Measurements from ENCODE around the gene CCDC170.
"Not testable (repeated sequence)": the region's sequence is repeated elsewhere in the genome, so short reads cannot be mapped to it uniquely, and the experiment has no call there.

CCDC170 gene

DNA sequence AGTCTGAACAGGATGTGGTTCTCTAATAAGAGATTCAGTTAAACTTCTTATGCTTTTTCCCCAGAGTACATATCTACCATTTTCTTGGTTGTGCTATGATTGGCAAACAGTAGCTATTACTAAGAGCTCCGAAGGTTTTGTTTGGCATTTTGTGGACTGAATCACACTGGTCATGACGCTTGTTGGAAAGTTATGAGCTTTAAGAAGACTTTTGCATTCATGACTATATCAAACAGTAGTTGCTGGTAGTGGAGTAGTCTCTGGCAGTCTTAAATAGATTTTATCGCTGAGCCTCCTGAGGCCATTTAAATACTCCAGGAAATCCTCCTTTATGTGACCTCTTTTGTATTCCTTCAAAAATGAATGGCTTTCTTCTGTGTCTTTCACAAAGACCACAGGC lies 40.8 kb downstream of the CCDC170 start:
- TF ChIP-seq TAF1 (IDR thresholded peaks at IDR 0.05; ENCODE audit: borderline replicate concordance, low read depth, low read length) = no peak
- no peak for TF ChIP-seq POLR2A (IDR thresholded peaks at IDR 0.05; ENCODE audit: low read depth, low read length)
- no peak for TF ChIP-seq POLR2AphosphoS5 (IDR thresholded peaks at IDR 0.05; ENCODE audit: low read depth, low read length)
- no peak for DNase-seq (ENCODE audit: insufficient read length)
- FAIRE-seq = no peak

DNA sequence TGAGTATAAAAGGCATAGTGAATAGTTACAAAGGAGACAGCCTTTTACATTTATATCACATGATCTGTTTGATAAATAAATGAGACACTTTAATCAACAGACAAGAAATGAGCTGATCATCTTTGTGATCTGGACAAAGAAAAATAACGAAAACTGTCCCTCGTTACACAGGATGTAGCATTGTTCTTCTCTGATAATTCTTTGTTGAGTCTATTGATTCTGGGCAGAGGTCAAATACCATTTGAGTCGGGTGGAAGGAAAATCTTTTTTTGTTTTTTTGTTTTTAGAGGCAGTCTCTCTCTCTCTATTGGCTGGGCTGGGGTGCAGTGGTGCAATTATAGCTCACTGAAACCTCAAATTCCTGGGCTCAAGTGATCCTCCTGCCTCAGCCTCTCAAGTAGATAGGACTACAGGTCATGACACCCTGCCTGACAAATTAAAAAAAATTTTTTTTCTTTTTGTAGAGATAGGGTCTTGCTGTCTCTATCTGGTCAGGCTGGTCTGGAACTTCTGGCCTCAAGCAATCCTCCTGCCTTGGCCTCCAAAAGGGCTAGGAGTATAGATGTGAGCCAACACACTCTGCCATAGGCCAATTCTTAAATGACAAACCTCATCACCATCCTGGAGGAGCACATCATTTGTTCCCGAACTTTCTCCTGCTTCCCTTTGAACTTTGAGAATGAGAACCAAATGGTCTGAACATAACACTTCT lies 41.8 kb downstream of the CCDC170 start:
- TF ChIP-seq POLR2AphosphoS5 (IDR thresholded peaks at IDR 0.05; ENCODE audit: low read depth, low read length) = no peak
- TF ChIP-seq POLR2A (IDR thresholded peaks at IDR 0.05; ENCODE audit: low read depth, low read length) = no peak
- TF ChIP-seq TAF1 (IDR thresholded peaks at IDR 0.05; ENCODE audit: borderline replicate concordance, low read depth, low read length) = no peak
- DNase-seq (ENCODE audit: insufficient read length) = no peak

DNA sequence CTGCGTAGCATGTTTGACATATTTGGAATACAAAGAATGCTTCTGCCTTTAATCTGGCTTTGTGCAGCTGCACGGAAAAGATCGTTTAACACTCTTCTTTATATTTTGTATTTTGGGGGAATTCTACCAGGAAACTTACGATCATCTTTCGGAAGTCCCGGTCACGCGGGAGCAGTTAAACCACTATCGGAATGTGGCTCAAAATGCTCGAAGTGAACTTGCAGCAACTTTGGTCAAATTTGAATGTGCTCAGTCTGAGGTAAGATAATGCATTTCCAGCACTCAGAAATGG lies 42.3 kb downstream of the CCDC170 start:
- FAIRE-seq = no peak
- DNase-seq (ENCODE audit: insufficient read length) = no peak
- TF ChIP-seq POLR2A (IDR thresholded peaks at IDR 0.05; ENCODE audit: low read depth, low read length) = no peak
- no peak for TF ChIP-seq TAF1 (IDR thresholded peaks at IDR 0.05; ENCODE audit: borderline replicate concordance, low read depth, low read length)
- TF ChIP-seq POLR2AphosphoS5 (IDR thresholded peaks at IDR 0.05; ENCODE audit: low read depth, low read length) = no peak

More for the DNA sequence above, 41.8 kb downstream of the CCDC170 start:
- FAIRE-seq = no peak

DNA sequence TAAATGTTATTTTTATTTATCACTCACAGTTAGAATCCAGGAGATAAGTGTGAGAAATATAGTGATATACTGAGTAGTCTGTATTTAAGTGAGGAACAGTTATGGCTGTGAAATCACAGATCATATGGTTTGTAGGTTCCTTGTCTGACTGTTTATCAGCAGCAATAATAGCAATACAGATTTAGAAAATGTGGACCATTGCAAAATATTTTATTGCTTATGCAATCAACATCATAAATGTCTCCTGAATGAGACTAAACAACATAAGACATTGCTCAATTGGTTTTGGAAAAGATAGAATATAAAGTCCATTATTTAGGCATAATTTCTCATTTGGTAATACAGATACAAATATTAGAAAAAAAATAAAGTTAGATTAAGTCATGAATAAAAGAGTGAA lies 43.7 kb downstream of the CCDC170 start:
- TF ChIP-seq POLR2A (IDR thresholded peaks at IDR 0.05; ENCODE audit: low read depth, low read length) (no peak), TAF1 (IDR thresholded peaks at IDR 0.05; ENCODE audit: borderline replicate concordance, low read depth, low read length) (no peak), POLR2AphosphoS5 (IDR thresholded peaks at IDR 0.05; ENCODE audit: low read depth, low read length) (no peak)
- DNase-seq (ENCODE audit: insufficient read length) = no peak
- no peak for FAIRE-seq

- TF ChIP-seq POLR2AphosphoS5 (IDR thresholded peaks at IDR 0.05; ENCODE audit: low read depth, low read length) (no peak), TAF1 (IDR thresholded peaks at IDR 0.05; ENCODE audit: borderline replicate concordance, low read depth, low read length) (no peak), POLR2A (IDR thresholded peaks at IDR 0.05; ENCODE audit: low read depth, low read length) (no peak)
- FAIRE-seq (no peak), DNase-seq (ENCODE audit: insufficient read length) (no peak)
Measured at GRCh38 chr6:151539506-151540268, 45.9 kb downstream of the CCDC170 start.

DNA sequence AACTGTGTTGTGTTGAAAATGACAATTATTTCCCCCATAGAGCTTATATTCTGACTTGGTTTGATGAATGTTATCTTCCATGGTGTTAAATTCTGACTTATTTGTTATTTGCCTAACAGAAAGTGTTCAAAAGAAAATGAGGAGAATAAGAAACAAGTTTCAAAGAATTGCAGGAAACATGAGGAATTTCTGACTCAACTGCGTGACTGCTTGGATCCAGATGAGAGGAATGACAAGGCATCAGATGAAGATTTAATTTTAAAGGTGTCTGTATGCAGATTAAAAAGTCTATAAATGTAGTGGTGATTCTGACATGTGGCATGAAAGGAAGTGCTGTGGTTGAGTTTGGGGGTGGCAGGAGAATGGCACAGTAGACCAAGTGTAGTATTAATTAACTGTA lies 50.6 kb downstream of the CCDC170 start:
- FAIRE-seq = no peak
- DNase-seq (ENCODE audit: insufficient read length) = no peak

GRCh38 chr6:151544884-151545283 lies 51.1 kb downstream of the CCDC170 start:
- FAIRE-seq; DNase-seq (ENCODE audit: insufficient read length): not testable (repeated sequence)

More for the DNA sequence above, 50.6 kb downstream of the CCDC170 start:
- TF ChIP-seq POLR2A (IDR thresholded peaks at IDR 0.05; ENCODE audit: low read depth, low read length) = no peak
- TF ChIP-seq TAF1 (IDR thresholded peaks at IDR 0.05; ENCODE audit: borderline replicate concordance, low read depth, low read length) = no peak
- no peak for TF ChIP-seq POLR2AphosphoS5 (IDR thresholded peaks at IDR 0.05; ENCODE audit: low read depth, low read length)

DNA sequence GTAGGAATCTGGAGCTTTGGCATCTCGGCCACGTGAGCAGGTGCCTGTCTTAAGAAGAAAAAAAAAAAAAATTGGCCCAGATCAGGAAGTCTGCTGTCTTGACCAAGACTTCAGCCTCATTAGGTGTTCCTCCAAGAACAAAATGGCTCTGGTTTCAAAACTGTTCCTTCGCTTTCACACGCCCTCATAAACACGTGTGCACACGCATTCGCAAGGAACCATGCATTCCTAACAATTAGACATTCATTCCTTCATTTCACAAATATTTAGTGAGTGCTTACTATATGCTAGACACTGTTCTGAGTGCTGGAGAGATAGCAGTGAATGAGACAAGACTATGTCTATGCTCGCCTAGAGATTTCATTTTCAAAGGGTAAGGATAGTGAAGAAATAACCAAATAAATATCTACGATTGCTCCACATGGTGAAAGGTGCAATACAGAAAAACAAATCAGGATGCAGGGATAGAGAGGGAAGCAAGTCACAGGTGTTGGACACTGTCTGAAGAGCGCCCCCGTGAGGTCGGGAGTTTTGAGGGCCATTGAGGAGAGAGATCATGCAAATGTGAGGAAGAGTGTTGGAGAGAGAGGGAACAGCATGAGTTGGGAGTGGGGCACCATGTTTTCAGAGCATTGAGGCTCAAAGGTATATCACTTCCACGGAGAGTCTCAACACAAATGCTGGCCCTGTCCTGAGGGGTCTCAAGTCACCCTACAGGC lies 53.3 kb downstream of the CCDC170 start:
- no peak for FAIRE-seq
- no peak for DNase-seq (ENCODE audit: insufficient read length)
- TF ChIP-seq POLR2AphosphoS5 (IDR thresholded peaks at IDR 0.05; ENCODE audit: low read depth, low read length) = no peak
- TF ChIP-seq POLR2A (IDR thresholded peaks at IDR 0.05; ENCODE audit: low read depth, low read length) = no peak
- no peak for TF ChIP-seq TAF1 (IDR thresholded peaks at IDR 0.05; ENCODE audit: borderline replicate concordance, low read depth, low read length)

DNA sequence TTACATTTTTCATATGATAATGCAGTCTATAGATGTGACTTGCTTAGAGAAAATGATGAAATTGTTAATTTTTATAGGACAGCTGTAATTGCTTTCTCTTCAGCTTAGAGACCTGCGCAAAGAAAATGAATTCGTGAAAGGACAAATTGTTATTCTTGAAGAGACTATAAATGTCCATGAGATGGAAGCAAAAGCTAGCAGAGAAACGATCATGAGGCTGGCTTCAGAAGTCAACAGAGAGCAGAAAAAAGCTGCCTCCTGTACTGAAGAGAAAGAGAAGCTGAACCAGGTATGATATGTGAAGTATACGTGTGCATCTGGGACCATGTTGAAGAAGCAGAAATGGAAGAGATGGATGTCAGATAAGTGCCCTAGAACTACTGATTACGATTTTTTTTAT lies 54.4 kb downstream of the CCDC170 start:
- FAIRE-seq (no peak), DNase-seq (ENCODE audit: insufficient read length) (no peak)
- TF ChIP-seq TAF1 (IDR thresholded peaks at IDR 0.05; ENCODE audit: borderline replicate concordance, low read depth, low read length) (no peak), POLR2AphosphoS5 (IDR thresholded peaks at IDR 0.05; ENCODE audit: low read depth, low read length) (no peak), POLR2A (IDR thresholded peaks at IDR 0.05; ENCODE audit: low read depth, low read length) (no peak)

- DNase-seq (ENCODE audit: insufficient read length) = no peak
- no peak for FAIRE-seq
- TF ChIP-seq POLR2AphosphoS5 (IDR thresholded peaks at IDR 0.05; ENCODE audit: low read depth, low read length) (no peak), TAF1 (IDR thresholded peaks at IDR 0.05; ENCODE audit: borderline replicate concordance, low read depth, low read length) (no peak), POLR2A (IDR thresholded peaks at IDR 0.05; ENCODE audit: low read depth, low read length) (no peak)
Measured at GRCh38 chr6:151549790-151550189, 56.0 kb downstream of the CCDC170 start.

GRCh38 chr6:151550618-151551017 lies 56.8 kb downstream of the CCDC170 start:
- FAIRE-seq = no peak

More at GRCh38 chr6:151550618-151551017, 56.8 kb downstream of the CCDC170 start:
- TF ChIP-seq POLR2AphosphoS5 (IDR thresholded peaks at IDR 0.05; ENCODE audit: low read depth, low read length) (no peak), TAF1 (IDR thresholded peaks at IDR 0.05; ENCODE audit: borderline replicate concordance, low read depth, low read length) (no peak), POLR2A (IDR thresholded peaks at IDR 0.05; ENCODE audit: low read depth, low read length) (no peak)
- no peak for DNase-seq (ENCODE audit: insufficient read length)
